Measurements from ENCODE around the gene RNU1-4.
"Not testable (repeated sequence)": the region's sequence is repeated elsewhere in the genome, so short reads cannot be mapped to it uniquely, and the experiment has no call there.

The RNU1-4 gene

DNA sequence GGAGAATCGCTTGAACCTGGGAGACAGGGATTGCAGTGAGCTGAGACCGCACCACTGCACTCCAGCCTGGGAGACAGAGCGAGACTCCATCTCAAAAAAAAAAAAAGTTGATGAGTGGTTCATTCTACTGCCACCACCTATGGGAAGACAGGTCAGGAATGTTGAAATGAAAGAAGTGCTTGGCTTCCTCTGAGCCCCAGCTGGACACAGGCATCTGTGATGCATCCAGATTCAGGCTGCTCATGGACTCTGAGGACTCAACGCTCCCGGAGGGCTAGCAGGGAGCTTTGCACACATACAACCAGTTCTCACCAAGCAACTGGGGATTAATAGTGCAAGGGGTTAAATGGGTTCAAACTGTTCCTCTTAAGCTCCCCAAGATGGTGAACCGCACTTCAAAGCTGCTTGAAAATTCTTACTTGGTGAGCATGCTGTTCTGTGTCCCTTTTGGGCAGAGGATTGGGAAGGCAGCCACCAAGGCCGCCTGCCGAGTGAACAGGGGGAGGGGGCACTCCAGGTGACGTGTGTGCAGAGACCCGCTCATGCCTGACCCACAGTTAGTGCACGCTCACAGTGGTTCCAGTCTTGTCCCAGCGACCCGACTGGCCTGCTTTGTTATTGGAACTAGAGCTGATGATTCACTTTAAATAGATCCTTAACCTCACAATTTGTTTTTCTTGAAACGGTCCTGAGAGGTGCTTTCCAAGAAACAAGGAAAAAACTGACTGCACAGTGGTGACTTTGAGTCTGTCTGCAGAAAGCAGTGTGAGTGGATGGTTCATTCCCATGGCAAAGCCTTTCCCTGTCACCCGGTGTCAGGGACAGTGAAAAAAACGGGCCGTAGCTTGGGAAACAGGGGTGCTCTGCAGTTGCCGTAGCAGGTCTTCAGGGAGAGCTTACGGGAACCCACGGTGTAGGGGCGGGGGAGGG is 32.2 kb downstream of the RNU1-4 start:
- DNase-seq, result not testable (repeated sequence)

DNA sequence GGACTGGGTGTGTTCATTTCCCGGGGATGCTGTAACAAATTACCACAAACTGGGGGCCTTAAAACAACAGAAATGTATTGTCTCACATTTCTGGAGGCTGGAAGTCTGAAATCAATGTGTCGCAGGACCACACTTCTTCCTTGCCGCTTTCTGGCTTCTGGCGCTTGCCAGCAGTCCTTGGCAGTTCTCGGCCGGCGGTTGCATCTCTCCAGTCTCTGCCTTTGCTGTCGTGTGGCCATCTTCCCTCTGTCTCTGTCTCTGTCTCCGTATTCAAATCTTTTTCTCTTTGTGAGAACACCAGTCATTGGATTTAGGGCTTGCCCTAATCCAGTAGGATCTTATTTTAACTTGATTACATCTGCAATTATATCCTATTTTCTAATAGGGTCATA is 32.9 kb downstream of the RNU1-4 start:
- DNase-seq, result not testable (repeated sequence)

DNA sequence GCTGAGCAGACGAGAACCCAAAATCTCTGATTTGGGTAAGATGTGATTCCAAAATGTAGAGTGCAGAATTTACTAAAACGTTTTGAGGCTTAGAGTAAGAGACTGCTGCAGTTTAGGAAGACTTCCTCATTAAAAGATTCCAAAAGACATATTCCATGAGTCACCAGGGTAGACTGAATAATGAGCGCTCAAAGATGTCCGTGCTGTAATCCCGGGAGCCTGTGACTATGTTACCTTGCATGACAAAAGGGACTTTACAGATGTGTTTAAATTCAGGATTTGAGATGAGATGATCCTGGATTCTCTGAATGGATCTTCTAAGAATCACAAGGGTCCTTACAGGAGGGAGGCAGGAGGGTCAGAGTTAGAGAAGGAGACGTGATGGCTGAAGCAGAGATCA is 33.4 kb downstream of the RNU1-4 start:
- not testable (repeated sequence) for DNase-seq

DNA sequence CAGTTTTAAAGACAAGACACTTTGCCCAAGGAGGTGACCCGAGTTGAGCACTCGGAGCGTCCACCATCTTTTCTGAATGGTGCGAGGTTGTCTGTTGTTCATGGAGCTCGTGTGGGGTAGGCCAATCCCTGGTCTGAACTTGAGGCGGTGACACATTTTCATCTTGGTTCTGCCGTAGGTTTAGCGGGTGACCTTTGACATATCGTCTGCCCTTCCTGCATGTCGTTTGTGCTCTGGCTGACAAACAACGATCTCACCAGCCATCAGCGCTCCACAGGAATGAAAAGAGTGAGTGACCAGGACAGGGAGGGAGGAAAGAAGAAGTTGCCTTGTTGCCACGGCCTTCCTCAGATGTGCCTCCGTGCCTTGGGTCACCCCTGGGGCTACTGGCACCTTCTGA is 34.5 kb downstream of the RNU1-4 start:
- not testable (repeated sequence) for DNase-seq

DNA sequence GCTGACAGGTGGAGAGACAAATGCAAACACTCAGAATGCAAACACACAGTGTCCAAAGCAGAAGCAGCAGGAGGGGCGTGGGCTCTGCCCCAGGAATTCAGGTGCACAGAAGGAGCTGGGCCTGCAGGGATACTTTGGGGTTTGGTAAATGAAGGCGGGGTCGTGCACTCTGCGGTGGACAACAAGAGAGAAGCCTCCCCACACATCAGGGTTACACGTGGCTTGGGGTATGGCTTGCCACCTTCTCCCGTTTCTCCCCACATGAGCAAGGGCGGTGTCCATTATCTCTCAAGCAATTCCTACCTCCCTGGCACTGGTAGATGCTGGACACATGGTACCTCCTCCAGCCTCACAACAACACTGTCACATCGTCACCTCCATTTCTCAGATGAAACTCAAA is 35.0 kb downstream of the RNU1-4 start:
- not testable (repeated sequence) for DNase-seq

DNA sequence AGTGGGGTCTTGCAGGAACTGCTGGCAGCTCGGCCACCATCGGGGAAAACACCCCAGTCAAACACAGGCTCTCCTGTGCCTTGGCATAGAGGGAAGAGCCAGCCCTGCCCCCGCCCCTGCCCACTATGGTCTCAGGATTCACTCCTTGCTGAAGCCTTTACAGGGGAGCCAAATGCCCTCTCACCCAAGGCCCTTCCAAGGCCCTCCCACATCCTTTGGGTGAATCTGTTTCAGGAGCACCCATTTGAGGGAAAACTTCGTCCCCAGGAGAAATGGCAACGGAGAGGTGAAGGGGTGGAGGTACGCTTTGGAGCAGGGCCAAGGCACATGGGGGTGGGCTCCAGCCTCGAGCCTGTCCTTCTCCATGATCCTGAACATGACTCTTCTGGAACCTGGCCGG is 35.9 kb downstream of the RNU1-4 start:
- DNase-seq, result not testable (repeated sequence)

DNA sequence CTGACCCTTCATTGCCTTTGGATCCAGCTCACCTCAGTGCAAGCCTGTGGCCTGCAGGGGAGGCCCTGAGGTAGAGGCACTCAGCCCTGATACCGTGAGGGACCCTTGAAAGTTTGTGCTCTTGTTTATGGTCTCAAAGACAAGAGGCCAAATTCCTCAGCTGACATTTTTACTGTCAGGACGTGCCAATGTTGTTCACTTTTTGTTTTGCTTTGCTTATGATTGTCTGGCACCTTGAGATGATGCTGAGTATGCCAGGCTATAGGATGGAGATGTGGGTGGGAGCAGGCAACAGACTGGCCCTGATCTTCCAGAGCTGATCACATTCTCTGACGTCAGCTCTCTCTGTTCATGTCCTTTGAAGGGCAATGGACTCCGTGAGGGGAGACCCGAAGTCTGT is 36.5 kb downstream of the RNU1-4 start:
- DNase-seq, result not testable (repeated sequence)

DNA sequence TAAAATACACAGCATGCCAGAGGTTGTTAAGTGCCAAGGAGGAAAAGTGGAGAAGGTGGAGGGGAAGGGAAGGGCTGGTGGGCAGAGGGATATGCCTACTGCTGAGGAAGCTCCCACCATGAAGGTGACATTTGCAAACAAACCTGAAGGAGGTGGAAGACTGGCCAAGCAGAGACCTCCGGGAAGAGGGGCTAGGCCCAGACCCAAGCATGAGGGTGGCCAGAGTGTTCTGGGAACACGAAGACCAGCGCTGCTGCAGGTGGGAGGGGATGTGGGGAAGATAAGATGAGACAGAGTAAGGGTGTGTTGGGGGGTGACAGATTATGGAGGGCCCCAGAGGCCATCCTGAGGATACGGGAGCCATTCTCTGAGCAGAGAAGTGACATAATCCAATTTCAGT is 37.5 kb downstream of the RNU1-4 start:
- DNase-seq, result not testable (repeated sequence)

DNA sequence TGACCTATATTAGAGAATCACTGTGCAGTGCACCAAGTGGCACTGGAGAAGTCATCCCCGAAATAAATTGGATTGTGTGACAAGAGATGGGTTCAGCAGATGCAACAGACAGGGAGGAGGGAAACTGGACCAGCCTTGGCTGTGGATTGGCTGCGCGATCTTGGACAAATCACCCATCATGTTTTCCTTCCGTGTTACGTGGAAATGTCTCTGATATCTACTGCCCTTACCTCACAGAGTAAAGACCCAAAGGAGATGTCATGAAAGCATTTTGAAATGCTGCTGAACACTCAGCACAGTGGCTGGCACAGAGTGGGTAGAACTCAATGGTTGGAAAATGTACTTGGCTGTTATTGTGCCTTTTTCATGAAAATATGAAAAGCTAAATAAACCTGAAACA is 39.2 kb downstream of the RNU1-4 start:
- DNase-seq, result not testable (repeated sequence)

DNA sequence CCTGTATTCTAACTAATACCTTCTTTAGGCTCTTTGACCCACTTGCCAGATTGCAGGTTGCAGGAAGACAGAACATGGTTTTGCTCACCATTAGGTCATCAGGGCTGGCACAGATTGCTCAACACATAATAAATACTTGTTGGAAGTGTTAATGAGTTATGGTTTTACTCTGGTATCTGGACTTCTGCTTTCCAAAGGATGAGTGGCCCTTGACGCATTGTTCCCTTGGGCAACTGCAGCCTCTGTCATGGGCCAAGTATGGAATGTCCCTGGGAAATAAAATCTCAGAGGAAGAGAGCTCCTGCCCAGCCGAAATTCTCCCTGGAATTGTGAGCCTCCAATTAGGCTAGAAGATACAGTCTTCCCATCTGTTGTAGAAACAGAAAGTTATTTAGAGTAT is 40.7 kb downstream of the RNU1-4 start:
- not testable (repeated sequence) for DNase-seq

DNA sequence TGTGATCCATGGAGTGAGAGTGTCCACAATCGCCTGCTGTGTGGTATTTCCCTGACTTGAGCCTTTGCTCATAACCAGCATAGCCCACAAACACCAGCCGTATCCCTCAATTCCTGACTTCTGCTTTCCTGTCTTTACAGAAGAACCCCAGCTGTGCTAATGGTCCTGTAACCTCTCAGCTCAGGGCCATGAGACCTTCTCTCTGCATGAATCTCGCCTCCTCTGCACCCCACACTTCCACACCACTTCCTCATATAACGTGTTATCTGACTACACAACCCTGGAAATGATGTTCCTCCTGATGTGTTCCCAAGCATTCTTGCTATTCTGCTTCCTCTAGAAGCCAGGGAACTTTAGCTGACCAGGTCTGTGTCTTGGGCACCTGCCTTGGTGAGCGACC is 41.3 kb downstream of the RNU1-4 start:
- not testable (repeated sequence) for DNase-seq

DNA sequence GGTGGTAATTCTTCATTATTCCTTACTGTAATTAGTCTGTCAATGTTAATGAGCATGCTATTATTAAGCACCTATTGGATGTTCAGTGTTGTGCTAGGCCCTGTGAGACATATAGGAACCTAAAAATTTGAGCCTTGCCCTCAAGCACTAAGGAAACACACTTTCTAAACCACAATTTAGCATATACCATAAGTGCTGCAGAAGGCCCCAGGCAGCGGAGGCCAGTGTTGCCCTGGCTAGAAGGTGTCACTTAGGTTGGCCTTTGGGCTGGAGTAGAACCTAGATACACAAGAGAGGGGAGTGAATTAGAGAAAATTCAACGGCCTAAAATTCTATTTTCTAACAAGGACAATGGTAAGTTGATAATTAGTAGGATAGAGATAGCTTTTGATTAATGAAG is 44.6 kb downstream of the RNU1-4 start:
- DNase-seq, result not testable (repeated sequence)

DNA sequence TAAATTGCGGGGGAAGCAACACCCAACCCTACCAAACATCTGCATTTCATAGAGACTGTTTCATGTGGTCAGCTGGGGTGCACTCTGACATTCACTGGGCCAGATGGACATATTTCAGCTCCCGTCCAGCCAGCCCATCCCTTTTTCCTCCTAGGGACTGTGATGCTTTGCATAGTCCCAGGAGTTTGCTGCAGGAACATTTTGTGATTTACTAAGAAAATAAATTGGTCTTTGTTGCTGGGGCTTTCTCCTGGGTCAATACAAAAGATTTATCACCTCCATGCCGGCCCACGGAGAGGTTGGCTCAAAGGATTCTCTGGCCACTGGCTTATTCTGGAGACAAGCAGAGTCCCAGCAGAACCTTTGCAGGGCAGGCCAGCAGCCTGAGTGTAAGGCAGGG is 46.0 kb downstream of the RNU1-4 start:
- DNase-seq, result not testable (repeated sequence)

DNA sequence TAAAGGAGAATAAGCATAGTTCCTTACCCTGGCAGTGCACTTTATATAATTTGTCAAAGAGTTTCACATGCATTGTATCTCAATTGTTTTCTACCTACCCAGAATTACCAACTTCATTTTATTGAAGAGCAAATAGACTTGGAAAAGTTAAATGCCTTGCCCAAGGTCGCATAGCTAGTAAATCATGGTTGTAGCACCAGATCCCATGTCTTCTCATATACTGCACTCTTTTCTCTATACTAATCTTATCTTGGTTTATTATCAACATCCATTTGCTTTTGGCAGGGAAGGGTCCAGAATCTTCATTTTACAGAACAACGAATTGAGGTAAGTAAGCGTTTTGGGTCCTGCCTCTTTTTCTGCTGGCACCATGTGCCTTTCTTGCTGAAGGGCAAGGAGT is 46.9 kb downstream of the RNU1-4 start:
- DNase-seq, result not testable (repeated sequence)

DNA sequence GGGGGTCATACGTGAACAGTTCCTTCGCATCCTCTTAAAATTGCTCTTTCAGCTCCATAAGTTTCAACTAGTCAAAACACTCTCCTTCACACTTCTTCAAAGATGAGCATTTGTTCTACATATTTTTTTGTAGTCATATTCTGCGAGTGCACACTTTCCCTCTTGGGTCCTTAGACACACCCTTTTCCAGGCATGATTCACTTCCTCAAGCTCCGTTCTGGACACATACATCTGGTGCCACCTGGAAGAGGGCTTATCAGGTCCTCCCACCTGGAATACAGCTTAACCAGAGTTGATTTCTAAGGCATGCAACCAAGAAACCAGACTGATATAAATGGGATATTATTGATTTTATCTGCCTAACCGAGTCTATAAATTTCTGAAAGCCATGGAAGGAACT is 47.4 kb downstream of the RNU1-4 start:
- not testable (repeated sequence) for DNase-seq

All from stimulated activated CD4-positive, alpha-beta T cell treated with anti-CD3 and anti-CD28 coated beads, Interleukin-1b, Interleukin-23, amount 100 ng/mL, for 48 hours (primary cell).